NCI-H187 treated with DMSO at 0.1 percent for 48 hours (cell line): Measurements from ENCODE around the gene SPDEF.

ENCODE experiments used
- DNase-seq: peaks from one replicate; lab custom pipeline; 2025; lab: John Stamatoyannopoulos, UW

The SPDEF gene

GRCh38 chr6:34563513-34563870, 7.4 kb upstream of the SPDEF start:
- no peak for DNase-seq

- no peak for DNase-seq
Measured at GRCh38 chr6:34562861-34563512, 6.9 kb upstream of the SPDEF start.

GRCh38 chr6:34562350-34562749, 6.2 kb upstream of the SPDEF start:
- DNase-seq: no peak

GRCh38 chr6:34561227-34561530, 5.0 kb upstream of the SPDEF start:
- DNase-seq: no peak

- no peak for DNase-seq
Measured at GRCh38 chr6:34560366-34561226, 4.5 kb upstream of the SPDEF start.

GRCh38 chr6:34559651-34560365, 3.7 kb upstream of the SPDEF start:
- no peak for DNase-seq

- no peak for DNase-seq
Measured at GRCh38 chr6:34558172-34558714, 2.1 kb upstream of the SPDEF start.

- no peak for DNase-seq
Measured at GRCh38 chr6:34557228-34557627, 1.1 kb upstream of the SPDEF start.

- no peak for DNase-seq
Measured at GRCh38 chr6:34556493-34556892, 364 bp upstream of the SPDEF start.

GRCh38 chr6:34555328-34555727, 801 bp downstream of the SPDEF start:
- DNase-seq: no peak

- DNase-seq: no peak
Measured at GRCh38 chr6:34555007-34555322, 1.2 kb downstream of the SPDEF start.

- no peak for DNase-seq
Measured at GRCh38 chr6:34554291-34555006, 1.7 kb downstream of the SPDEF start.

- no peak for DNase-seq
Measured at GRCh38 chr6:34553750-34554149, 2.4 kb downstream of the SPDEF start.

GRCh38 chr6:34553146-34553545, 3.0 kb downstream of the SPDEF start:
- no peak for DNase-seq

- DNase-seq: no peak
Measured at GRCh38 chr6:34552620-34553019, 3.5 kb downstream of the SPDEF start.

GRCh38 chr6:34551720-34552119, 4.4 kb downstream of the SPDEF start:
- DNase-seq: no peak

GRCh38 chr6:34549804-34550202, 6.3 kb downstream of the SPDEF start:
- DNase-seq: no peak

- no peak for DNase-seq
Measured at GRCh38 chr6:34549026-34549803, 6.9 kb downstream of the SPDEF start.

GRCh38 chr6:34547701-34548644, 8.2 kb downstream of the SPDEF start:
- DNase-seq: no peak

- DNase-seq: no peak
Measured at GRCh38 chr6:34546551-34547321, 9.4 kb downstream of the SPDEF start.
